Esophagus squamous epithelium (tissue), 4 donors: ENCODE data around the gene THOC2.

Experiments
- POLR2A ChIP-seq, 4 donors: fragments of 450-650 bp; IDR thresholded peaks; one replicate each; pipeline ENCODE4 v1.6.1; 2017; ENCODE audit warnings: antibody characterized with exemption in 4 of 4, mild to moderate bottlenecking in 4 of 4, moderate library complexity in 3 of 4
- TF ChIP-seq, protein P1 (sequence below), 6 experiments: fragments of 450-650 bp in 4 of 6; fragments of 200-600 bp in 2 of 6; sonication (generic) in 2 of 6; IDR thresholded peaks; one replicate each; pipeline ENCODE4 v1.5.1; 2016 to 2019; ENCODE audit warnings: antibody characterized with exemption in 6 of 6, mild to moderate bottlenecking in 4 of 6, moderate library complexity in 4 of 6

DNA sequence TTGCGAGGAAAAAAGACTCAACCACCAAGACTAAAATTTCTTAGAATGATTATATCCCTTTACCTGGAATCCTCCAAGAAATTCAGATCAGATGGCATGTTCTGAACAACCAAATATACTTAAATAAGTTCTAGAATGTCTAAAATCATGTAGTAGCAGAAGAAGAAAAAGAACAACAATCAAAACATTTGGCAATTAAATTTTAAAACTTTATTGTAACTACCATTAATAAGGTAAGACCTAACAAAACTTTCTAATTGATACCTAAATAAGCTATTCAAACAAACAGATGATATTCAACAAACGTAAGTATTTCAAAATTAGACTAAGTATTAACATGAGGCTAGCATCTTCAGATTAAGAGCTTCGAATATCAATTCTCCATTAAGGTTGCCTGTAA lies 4.3 kb downstream of the THOC2 start:
- TF ChIP-seq, protein P1, sequence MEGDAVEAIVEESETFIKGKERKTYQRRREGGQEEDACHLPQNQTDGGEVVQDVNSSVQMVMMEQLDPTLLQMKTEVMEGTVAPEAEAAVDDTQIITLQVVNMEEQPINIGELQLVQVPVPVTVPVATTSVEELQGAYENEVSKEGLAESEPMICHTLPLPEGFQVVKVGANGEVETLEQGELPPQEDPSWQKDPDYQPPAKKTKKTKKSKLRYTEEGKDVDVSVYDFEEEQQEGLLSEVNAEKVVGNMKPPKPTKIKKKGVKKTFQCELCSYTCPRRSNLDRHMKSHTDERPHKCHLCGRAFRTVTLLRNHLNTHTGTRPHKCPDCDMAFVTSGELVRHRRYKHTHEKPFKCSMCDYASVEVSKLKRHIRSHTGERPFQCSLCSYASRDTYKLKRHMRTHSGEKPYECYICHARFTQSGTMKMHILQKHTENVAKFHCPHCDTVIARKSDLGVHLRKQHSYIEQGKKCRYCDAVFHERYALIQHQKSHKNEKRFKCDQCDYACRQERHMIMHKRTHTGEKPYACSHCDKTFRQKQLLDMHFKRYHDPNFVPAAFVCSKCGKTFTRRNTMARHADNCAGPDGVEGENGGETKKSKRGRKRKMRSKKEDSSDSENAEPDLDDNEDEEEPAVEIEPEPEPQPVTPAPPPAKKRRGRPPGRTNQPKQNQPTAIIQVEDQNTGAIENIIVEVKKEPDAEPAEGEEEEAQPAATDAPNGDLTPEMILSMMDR (IDR thresholded peaks at IDR 0.05), result no peak
- TF ChIP-seq POLR2A (IDR thresholded peaks at IDR 0.05), result no peak
